SH-SY5Y (cell line): ENCODE results near the gene BACE2.

Experiments used
- GATA2 ChIP-seq: IDR thresholded peaks from 2 replicates; pipeline ENCODE4 v1.6.1; 2011; ENCODE audit warnings: mild to moderate bottlenecking, low read depth, low read length
- GATA3 ChIP-seq: IDR thresholded peaks from 2 replicates; pipeline ENCODE4 v1.6.1; 2011; ENCODE audit warnings: low read depth, mild to moderate bottlenecking, low read length, moderate library complexity

Gene BACE2

GRCh38 chr21:41249476-41249875, 81.5 kb downstream of the BACE2 start:
- TF ChIP-seq GATA3: no peak
- TF ChIP-seq GATA2: no peak

- TF ChIP-seq GATA2 (no peak), GATA3 (no peak)
Measured at GRCh38 chr21:41250519-41250918, 82.6 kb downstream of the BACE2 start.

GRCh38 chr21:41251961-41252642, 84.1 kb downstream of the BACE2 start:
- TF ChIP-seq GATA3 (no peak), GATA2 (no peak)

GRCh38 chr21:41254090-41254700, 86.2 kb downstream of the BACE2 start:
- no peak for TF ChIP-seq GATA2
- no peak for TF ChIP-seq GATA3

- TF ChIP-seq GATA2: no peak
- no peak for TF ChIP-seq GATA3
Measured at GRCh38 chr21:41255190-41255589, 87.2 kb downstream of the BACE2 start.

DNA sequence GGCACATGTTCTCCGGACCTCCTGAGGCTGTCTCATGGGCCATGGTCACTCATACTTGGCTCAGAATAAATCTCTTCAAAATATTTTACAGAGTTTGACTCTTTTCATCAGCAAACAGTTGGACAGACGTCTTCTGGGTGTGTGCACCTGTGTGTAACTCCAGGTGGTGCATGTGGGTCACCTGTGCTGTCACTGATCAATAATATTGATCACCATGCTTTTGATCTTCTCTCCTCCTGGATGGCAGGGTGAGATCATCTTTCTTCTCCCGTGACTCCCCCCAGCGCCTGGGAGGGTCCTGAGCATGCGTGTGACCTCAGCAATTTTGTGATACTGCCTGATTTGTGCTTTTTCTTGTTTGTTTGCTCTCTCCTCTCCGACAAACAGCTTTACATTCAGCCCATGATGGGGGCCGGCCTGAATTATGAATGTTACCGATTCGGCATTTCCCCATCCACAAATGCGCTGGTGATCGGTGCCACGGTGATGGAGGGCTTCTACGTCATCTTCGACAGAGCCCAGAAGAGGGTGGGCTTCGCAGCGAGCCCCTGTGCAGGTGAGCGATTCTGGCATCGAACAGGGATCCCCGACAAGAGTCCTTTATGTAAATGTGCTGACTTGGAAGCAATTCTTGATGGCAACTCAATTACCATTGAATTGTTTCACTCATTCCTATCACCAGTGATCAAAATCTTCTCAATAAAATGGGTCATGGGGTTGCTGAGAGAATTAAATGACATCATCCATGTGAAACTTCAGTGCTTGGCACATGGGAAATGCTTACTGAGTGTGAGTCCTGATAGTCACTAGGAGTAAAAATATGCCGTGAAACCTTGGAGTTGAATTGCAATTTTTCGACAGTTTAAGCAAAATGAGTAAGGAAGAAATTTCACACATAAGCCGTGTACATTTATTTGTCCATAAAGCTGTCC, 89.1 kb downstream of the BACE2 start:
- no peak for TF ChIP-seq GATA3
- no peak for TF ChIP-seq GATA2

DNA sequence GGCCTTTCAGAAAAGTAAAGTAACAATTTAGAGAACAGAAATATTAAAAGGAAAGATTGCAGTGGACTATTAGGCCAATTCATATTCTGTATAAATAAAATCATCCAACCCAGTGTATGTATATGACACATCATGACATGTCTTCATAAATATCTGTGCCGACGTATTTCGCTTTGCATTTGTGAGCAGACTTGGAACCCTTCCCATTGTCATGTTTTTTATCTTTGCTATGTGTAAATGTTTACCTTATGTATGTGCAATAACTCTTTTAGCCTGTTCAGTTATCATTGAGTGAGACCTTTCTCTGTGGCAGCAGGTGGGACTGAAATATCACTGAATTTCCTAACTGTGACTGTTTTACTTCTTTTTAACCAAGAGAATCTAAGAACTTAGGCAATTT, 90.7 kb downstream of the BACE2 start:
- no peak for TF ChIP-seq GATA3
- no peak for TF ChIP-seq GATA2

DNA sequence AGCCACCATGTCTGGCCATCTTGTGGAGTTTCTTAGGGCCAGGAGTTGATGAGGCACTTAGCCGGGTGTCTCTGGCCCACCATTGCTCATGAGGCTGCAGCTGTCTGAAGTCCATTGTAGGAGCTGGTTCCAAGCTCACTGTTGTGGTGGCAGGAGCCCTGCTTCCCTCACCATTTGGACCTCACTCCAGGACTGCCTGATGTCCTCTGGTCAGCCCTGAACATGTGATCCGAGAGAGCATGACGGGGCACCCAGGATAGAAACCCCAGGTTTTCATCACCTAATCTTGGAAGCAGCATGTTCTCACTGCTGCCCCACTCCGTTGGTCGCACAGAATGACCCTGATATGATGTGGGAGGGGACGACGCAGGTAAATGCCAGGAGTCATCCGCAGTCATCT, 92.5 kb downstream of the BACE2 start:
- no peak for TF ChIP-seq GATA3
- no peak for TF ChIP-seq GATA2

DNA sequence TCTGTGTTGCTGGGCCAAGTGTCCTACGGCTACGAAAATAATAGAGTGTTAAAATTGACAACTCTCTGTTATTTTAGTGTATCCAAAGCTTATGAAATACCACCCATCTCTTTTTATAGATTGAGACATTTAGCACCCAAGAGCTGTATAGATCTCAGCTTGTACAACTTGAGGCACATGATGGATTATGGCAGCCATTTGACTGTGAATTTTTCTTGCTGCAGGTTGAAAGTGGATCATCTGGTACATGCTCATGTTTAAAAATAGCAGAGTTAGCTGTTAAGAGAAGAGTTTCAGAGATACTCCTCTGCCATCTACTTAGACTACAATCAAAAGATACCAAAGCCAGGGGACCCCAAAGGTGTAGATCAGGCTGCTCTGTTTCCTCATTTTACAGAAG, 99.4 kb downstream of the BACE2 start:
- TF ChIP-seq GATA3 (no peak), GATA2 (no peak)

DNA sequence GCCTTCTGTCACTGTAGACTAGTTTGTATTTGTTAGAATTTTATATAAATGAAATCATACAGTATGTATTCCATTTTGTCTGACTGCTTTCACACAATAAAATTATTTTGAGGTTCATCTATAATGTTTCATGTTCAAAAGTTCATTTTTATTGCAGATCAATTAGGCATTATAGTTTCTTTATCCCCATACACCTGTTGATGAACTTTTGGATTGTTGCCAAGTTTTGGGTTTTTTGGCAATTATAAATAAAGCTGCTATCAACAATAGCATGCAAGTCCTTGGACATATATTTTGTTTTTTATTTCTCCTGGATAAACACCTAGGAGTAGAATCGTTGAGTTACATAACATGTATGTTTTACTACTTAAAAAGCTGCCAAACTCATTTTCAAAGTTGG, 101.6 kb downstream of the BACE2 start:
- no peak for TF ChIP-seq GATA3
- no peak for TF ChIP-seq GATA2

DNA sequence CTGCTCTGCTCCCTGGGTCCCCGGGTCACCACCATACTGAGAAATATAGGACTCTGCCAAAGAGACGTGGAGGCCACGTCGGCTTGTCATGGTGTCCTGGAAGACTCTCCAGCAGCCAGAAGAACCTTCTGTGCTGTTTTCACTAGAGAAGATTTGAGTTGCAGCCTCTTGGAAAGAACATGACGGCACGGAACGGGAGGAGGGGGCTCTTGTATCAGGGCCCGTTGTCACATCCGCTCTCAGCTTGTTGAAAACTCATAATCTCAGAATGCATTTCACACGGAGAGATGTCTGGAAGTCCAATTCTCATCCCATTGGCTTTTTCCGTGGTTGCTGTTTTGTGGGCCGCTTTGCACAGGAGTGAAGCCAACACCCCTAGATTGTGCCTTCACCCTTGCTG, 109.2 kb downstream of the BACE2 start:
- TF ChIP-seq GATA2: no peak
- TF ChIP-seq GATA3: no peak

- TF ChIP-seq GATA3 (no peak), GATA2 (no peak)
Measured at GRCh38 chr21:41277846-41278245, 109.9 kb downstream of the BACE2 start.

- TF ChIP-seq GATA2 (no peak), GATA3 (no peak)
Measured at GRCh38 chr21:41280115-41280919, 112.4 kb downstream of the BACE2 start.

GRCh38 chr21:41282412-41282811, 114.5 kb downstream of the BACE2 start:
- TF ChIP-seq GATA2 (no peak), GATA3 (no peak)
